DOHH2 (cell line): Measurements from ENCODE around the gene MANEA.

Experiments
- H3F3A ChIP-seq: fragments of 200-600 bp; sonication (generic), shearing (Covaris generic); 2 replicates; pipeline ENCODE4 v1.6.0; 2016; ENCODE audit warnings: antibody characterized with exemption, mild to moderate bottlenecking; ENCODE audit not compliant: control insufficient read depth, insufficient read depth
- H3K27ac ChIP-seq: fragments of 200-600 bp; sonication (generic); 2 replicates; pipeline ENCODE4 v1.5.1; 2014; ENCODE audit warnings: low read depth, mild to moderate bottlenecking, low read length, moderate library complexity
- H3K27me3 ChIP-seq: fragments of 200-600 bp; sonication (generic); 2 replicates; pipeline ENCODE4 v1.6.1; 2014; ENCODE audit warnings: mild to moderate bottlenecking, low read length, mixed read lengths; ENCODE audit not compliant: control insufficient read depth
- H3K36me3 ChIP-seq: fragments of 200-600 bp; sonication (generic); 2 replicates; pipeline ENCODE4 v1.6.1; 2014; ENCODE audit warnings: mild to moderate bottlenecking, low read length, moderate library complexity, mixed read lengths; ENCODE audit not compliant: control insufficient read depth
- H3K4me1 ChIP-seq: fragments of 200-600 bp; sonication (generic); 2 replicates; pipeline ENCODE4 v1.6.1; 2014; ENCODE audit warnings: mild to moderate bottlenecking, low read length, mixed read lengths; ENCODE audit not compliant: control insufficient read depth
- H3K4me2 ChIP-seq: fragments of 200-600 bp; sonication (generic); 2 replicates; pipeline ENCODE4 v1.6.0; 2014; ENCODE audit warnings: mild to moderate bottlenecking, low read length, moderate library complexity
- H3K4me3 ChIP-seq: fragments of 200-600 bp; sonication (generic); 2 replicates; pipeline ENCODE4 v1.5.1; 2014; ENCODE audit warnings: mild to moderate bottlenecking, low read length, mixed read lengths
- H3K79me2 ChIP-seq: fragments of 200-600 bp; sonication (generic); 2 replicates; pipeline ENCODE4 v1.6.1; 2014; ENCODE audit warnings: mild to moderate bottlenecking, low read length, mixed read lengths; ENCODE audit not compliant: control insufficient read depth
- H3K9me2 ChIP-seq: fragments of 200-600 bp; sonication (generic); replicated peaks from 2 replicates; pipeline ENCODE4 v1.6.1; 2014; ENCODE audit warnings: mild to moderate bottlenecking, low read length, mixed read lengths; ENCODE audit not compliant: control insufficient read depth
- H3K9me3 ChIP-seq: fragments of 200-600 bp; sonication (generic); 2 replicates; pipeline ENCODE4 v1.6.1; 2014; ENCODE audit warnings: antibody characterized with exemption, low read length, mixed read lengths; ENCODE audit not compliant: control insufficient read depth, insufficient read depth
- H4K20me1 ChIP-seq: fragments of 200-600 bp; sonication (generic); 2 replicates; pipeline ENCODE4 v1.6.0; 2014; ENCODE audit warnings: low read depth, mild to moderate bottlenecking, antibody characterized with exemption, low read length, moderate library complexity; ENCODE audit not compliant: control insufficient read depth, insufficient read depth
- CTCF ChIP-seq: fragments of 200-600 bp; sonication (generic); IDR thresholded peaks from one replicate; pipeline ENCODE4 v1.5.1; 2014; ENCODE audit warnings: antibody characterized with exemption, mild to moderate bottlenecking, low read depth, low read length; ENCODE audit not compliant: poor library complexity, severe bottlenecking
- EZH2phosphoT487 ChIP-seq: fragments of 200-600 bp; sonication (generic); IDR thresholded peaks from 2 replicates; pipeline ENCODE4 v1.6.1; 2017; ENCODE audit warnings: borderline replicate concordance, mild to moderate bottlenecking, antibody characterized with exemption, low read length, moderate library complexity, mixed read lengths

Gene MANEA

DNA sequence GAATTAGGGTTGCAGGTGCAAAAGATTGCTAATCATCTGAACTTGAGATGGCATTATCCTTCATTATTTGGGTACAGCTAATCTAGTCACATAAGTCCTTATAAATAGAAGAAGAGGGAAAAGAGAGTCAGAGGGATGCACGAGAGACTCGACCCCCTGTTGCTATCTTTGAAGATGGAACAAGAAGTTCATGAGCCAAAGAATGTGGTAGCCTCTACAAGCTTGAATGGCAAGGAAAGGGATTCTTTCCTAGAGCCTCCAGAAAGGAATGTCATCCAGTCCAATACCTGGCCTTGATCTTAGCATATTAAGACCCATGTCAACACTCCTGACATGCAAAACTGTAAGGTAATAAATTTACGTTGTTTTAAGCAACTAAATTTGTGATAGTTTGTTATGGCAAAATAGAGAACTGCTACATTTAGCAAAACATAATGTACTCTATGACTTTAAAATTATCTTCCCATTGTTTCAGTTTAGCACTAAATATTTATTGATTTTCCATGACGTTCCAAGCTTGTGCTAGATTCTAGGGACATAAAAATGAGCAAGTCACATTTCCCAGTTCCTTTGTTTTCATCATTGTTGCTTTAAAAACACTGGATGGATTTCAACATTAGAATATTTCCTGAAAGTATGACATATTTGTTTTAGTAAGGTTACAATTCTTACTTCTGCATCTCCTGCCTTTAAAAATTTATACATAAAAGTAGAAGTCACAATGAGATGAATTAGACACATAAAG is 12.7 kb downstream of the MANEA start:
- Histone ChIP-seq H3K4me1 (no peaks in the 10 kb centered on the region), H3F3A (no peaks in the 10 kb centered on the region), H4K20me1 (no peaks in the 10 kb centered on the region), H3K4me3 (no peak overlapping the region), H3K9me3 (no peaks in the 10 kb centered on the region), H3K27me3 (no peaks in the 10 kb centered on the region), H3K79me2 (peaks cover 76% of the 10 kb centered on the region), H3K36me3 (peaks cover 26% of the 10 kb centered on the region), H3K9me2 (no peaks in the 10 kb centered on the region), H3K27ac (no peak overlapping the region), H3K4me2 (no peak overlapping the region)
- TF ChIP-seq EZH2phosphoT487 (no peak), CTCF (no peak)

GRCh38 chr6:95593025-95593424 is 15.7 kb downstream of the MANEA start:
- TF ChIP-seq EZH2phosphoT487 (no peak), CTCF (no peak)
- H3K36me3 ChIP-seq = peaks cover 9% of the 10 kb centered on the region
- H3K9me3 ChIP-seq = no peaks in the 10 kb centered on the region
- no peaks in the 10 kb centered on the region for H3K9me2 ChIP-seq
- H4K20me1 ChIP-seq = no peaks in the 10 kb centered on the region
- no peak overlapping the region for H3K4me3 ChIP-seq
- no peaks in the 10 kb centered on the region for H3F3A ChIP-seq
- H3K27me3 ChIP-seq = no peaks in the 10 kb centered on the region
- H3K79me2 ChIP-seq = peaks cover 53% of the 10 kb centered on the region
- no peak overlapping the region for H3K27ac ChIP-seq
- no peaks in the 10 kb centered on the region for H3K4me1 ChIP-seq
- H3K4me2 ChIP-seq = no peak overlapping the region

DNA sequence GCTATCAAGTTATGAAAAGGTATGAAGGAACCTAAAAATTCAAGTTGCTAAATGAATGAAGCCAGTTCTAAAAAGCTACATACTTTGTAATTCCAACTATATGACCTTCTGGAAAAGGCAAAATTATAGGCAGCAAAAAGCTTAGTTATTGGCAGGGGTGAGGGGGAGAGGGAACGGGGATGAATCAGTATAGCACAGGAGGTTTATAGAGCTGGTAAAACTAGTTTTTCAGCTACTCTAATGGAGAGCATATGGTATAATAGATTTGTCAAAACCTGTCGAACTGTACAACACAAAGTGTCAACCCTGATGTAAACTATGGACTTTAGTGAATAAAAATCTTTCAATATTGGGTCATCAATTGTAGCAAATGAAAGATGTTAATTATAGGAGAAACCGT is 18.7 kb downstream of the MANEA start:
- Histone ChIP-seq H3K4me2 (no peak overlapping the region), H3K27ac (no peak overlapping the region), H3K9me3 (no peaks in the 10 kb centered on the region), H3K79me2 (peaks cover 31% of the 10 kb centered on the region), H3K27me3 (no peaks in the 10 kb centered on the region), H3K4me3 (no peak overlapping the region), H4K20me1 (no peaks in the 10 kb centered on the region), H3K9me2 (no peaks in the 10 kb centered on the region), H3K4me1 (no peaks in the 10 kb centered on the region), H3F3A (no peaks in the 10 kb centered on the region), H3K36me3 (peaks cover 3% of the 10 kb centered on the region)
- TF ChIP-seq EZH2phosphoT487 = no peak
- no peak for TF ChIP-seq CTCF
